Measurements from ENCODE around the gene SLC28A1.
"Not testable (repeated sequence)": the region's sequence is repeated elsewhere in the genome, so short reads cannot be mapped to it uniquely, and the experiment has no call there.

Gene SLC28A1

GRCh38 chr15:84913360-84913723 lies 28.9 kb downstream of the SLC28A1 start:
- no peak for DNase-seq

- DNase-seq = no peak
Observed at GRCh38 chr15:84914351-84914750, 29.9 kb downstream of the SLC28A1 start.

GRCh38 chr15:84914909-84915605 lies 30.6 kb downstream of the SLC28A1 start:
- DNase-seq = no peak

GRCh38 chr15:84915606-84915958 lies 31.1 kb downstream of the SLC28A1 start:
- no peak for DNase-seq

GRCh38 chr15:84917452-84917851 lies 33.0 kb downstream of the SLC28A1 start:
- no peak for DNase-seq

- DNase-seq = no peak
Observed at GRCh38 chr15:84919106-84919667, 34.7 kb downstream of the SLC28A1 start.

- DNase-seq = no peak
Observed at GRCh38 chr15:84921121-84921520, 36.7 kb downstream of the SLC28A1 start.

GRCh38 chr15:84922530-84922929 lies 38.1 kb downstream of the SLC28A1 start:
- DNase-seq = no peak

GRCh38 chr15:84924077-84924731 lies 39.7 kb downstream of the SLC28A1 start:
- DNase-seq = no peak

GRCh38 chr15:84924821-84925569 lies 40.5 kb downstream of the SLC28A1 start:
- not testable (repeated sequence) for DNase-seq

- no peak for DNase-seq
Observed at GRCh38 chr15:84925906-84926305, 41.4 kb downstream of the SLC28A1 start.

- no peak for DNase-seq
Observed at GRCh38 chr15:84926491-84927230, 42.2 kb downstream of the SLC28A1 start.

- DNase-seq = no peak
Observed at GRCh38 chr15:84928843-84929168, 44.3 kb downstream of the SLC28A1 start.

GRCh38 chr15:84929795-84930603 lies 45.5 kb downstream of the SLC28A1 start:
- no peak for DNase-seq

GRCh38 chr15:84934942-84935729 lies 50.7 kb downstream of the SLC28A1 start:
- DNase-seq = no peak

- DNase-seq = no peak
Observed at GRCh38 chr15:84937144-84937543, 52.7 kb downstream of the SLC28A1 start.

- DNase-seq = no peak
Observed at GRCh38 chr15:84938726-84939125, 54.3 kb downstream of the SLC28A1 start.

GRCh38 chr15:84940399-84940798 lies 55.9 kb downstream of the SLC28A1 start:
- DNase-seq = no peak

GRCh38 chr15:84942456-84942855 lies 58.0 kb downstream of the SLC28A1 start:
- DNase-seq = no peak

- DNase-seq = no peak
Observed at GRCh38 chr15:84944311-84944710, 59.8 kb downstream of the SLC28A1 start.

- DNase-seq = no peak
Observed at GRCh38 chr15:84944861-84945260, 60.4 kb downstream of the SLC28A1 start.

Data from central memory CD4-positive, alpha-beta T cell (primary cell).